Fibroblast of skin of left biceps (primary cell): Measurements from ENCODE around the gene SGMS1.
"Not testable (repeated sequence)": the region's sequence is repeated elsewhere in the genome, so short reads cannot be mapped to it uniquely, and the experiment has no call there.

Experiments used
- DNase-seq, 2 experiments: peaks; one replicate each; pipeline ENCODE4 v3.0.0-alpha.2; 2013; ENCODE audit warnings: low read depth in 2 of 2

SGMS1 gene

GRCh38 chr10:50510517-50511473 lies 113.0 kb downstream of the SGMS1 start:
- DNase-seq, result no peak

DNA sequence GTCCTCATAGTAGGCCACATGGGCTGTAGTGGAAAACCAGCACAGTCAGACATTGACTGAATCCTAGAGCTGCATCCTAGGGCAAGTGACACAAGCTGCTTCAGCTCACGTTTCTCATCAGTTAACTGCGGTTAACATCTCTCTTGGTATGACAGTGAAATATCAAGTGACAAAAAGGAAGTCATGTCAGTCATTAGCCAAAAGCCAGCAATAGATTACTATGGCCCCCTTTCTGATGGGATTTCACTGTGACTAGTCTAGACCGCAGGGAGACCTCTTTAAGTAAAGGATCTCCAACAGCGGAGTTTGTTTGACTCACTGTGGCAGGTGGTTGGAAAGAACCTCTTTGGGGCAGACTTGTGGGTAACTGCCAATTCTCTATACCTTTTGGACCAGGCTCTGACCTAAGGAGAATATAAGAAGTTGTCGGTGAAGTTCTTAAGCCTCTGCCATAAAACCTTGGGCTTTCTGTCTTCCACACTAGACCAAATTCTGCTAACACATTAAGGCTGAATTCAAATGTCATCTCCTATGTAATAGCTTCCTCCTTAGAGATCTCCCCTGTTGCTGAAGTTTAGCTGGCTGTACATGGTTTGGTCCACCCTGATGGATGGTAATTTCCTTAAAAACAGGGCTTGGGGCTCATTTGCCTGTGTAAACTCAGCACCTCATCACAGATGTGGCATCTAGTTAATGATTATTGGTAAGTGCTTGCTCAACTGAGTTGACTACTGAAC lies 115.3 kb downstream of the SGMS1 start:
- no peak for DNase-seq

DNA sequence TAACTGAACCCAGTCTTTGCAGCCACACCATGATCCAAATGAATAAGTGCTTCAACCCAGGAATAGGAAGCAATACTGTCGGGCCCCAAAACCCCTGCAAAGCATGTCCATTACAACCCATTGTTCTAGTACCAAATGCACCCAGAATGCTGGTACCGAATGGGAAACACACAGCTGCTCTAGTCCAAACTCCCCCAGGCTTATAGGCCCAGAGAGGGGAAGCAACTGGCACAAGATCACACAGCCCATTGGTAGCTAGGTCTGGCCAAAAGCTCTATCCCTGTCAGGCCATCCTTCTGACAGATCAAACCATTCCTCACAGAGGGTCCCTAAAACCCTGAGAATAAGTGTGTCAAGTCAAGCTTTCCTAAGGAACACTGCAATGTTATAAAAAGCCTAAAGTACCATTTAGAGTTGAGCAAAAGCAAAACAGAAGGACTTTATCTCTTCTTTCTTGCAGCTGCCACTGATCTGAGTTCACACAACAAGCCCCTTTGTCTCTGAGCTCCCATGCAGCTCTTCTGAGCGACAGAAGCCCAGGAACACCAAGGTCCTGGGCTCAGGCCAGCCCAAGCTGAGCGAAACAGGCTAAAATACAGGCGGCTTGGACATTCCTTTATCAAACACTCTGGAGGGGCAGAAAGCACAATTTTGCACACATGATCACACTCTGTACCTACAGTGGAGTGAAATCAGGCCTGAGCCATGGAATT lies 116.7 kb downstream of the SGMS1 start:
- no peak for DNase-seq

DNA sequence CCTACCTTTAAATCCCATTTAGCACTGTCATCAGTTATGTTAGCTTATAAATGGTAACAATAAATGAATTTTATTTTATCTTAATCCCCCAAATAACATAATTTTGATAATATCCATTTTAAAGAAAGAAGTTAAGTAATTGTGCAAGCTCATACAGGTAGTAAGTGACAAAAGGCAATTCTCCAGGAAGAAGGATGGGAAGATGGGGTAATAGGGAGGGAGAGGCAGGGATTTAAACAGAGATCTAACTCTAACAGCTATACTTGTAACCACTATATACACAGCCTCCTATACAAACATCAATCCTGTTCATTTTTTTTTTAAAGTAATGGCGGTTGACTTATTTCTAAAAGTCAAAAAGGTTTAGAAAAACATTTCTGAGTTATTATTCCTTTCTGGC lies 119.4 kb downstream of the SGMS1 start:
- DNase-seq, result no peak

DNA sequence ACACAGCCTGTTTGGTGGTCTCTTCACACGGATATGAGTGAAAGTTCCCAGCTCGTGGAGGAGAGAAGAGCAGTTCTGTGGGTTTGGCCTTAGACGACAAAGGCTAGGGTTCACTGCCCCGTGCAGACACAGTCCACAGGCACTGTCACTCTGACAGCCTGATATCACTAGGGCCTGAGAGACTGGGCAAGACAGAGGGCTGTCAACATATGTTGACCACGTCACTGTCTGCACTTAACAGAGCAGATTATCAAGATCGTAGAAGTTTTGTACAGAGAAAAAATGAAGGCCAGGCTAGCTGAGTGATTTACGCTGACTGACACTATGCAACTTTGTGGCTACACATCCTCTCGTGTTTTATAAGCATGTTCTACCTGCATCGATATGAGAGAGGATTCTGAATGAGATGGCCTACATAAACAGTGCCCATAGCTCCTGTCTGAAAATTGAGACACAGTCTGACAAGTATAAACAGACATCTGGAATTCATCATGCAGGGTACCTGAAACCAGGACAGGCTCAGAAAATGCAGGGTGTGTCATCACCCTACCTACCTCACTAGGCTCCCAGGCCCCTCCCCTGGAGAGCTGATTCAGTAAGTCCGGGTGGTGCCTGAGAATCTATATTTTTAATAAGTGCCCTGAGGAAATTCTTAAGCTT lies 120.0 kb downstream of the SGMS1 start:
- DNase-seq, result no peak

DNA sequence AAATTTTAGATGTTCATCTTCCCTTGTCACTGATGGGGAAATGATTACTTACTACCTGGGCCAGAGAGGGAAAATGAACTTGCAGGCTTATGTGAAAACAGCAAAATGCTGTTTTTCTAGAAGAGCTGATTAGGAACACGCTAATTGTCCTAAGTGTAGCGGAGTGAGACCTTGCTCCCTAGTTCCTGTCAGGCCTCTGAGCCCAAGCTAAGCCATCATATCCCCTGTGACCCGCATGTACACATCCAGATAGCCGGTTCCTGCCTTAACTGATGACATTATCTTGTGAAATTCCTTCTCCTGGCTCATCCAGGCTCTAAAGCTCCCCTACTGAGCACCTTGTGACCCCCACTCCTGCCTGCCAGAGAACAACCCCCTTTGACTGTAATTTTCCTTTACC lies 120.6 kb downstream of the SGMS1 start:
- DNase-seq, result not testable (repeated sequence)

GRCh38 chr10:50501924-50502452 lies 121.8 kb downstream of the SGMS1 start:
- no peak for DNase-seq

DNA sequence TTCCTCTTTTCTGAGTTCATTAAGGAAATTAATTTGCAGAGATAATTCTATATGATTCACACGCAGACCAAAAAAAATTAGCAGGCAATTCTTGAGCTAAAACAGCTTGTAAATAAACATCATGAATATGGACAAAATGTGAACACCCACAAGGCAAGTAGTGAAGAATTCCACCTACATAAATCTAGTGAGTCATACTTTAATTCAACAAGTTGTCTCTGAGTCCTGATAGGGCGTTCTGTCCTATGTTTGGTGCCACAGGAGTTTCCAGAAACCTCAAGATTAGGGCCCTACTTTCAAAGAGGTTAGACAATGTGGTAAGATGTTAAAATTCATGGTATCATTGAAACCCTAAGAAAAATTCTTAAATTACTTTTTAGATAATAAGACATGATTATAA lies 122.3 kb downstream of the SGMS1 start:
- peak in 1 of 2 experiments; percentile 2 for DNase-seq

- no peak for DNase-seq
These were observed 125.3 kb downstream of the SGMS1 start for GRCh38 chr10:50498465-50498864.

DNA sequence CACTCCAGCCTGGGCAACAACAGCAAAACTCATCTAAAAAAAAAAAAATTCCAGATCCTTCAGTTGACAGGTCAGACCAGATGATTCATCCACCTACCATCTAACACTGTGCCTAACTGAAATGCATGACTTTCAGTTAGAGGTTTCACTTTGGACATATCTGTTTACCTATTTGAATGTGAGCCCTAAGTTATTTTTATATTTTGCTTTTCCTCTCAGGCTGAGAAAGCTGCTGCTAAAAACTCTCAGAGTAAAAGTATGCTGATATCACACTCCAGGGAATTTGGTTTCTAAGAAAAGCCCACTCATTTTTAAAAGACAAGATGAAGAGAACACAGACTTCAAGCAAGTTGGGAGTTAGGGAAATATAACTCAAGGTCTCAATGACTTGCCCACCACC lies 126.0 kb downstream of the SGMS1 start:
- peak; percentile 48 to 52 for DNase-seq

GRCh38 chr10:50496228-50496627 lies 127.5 kb downstream of the SGMS1 start:
- no peak for DNase-seq

DNA sequence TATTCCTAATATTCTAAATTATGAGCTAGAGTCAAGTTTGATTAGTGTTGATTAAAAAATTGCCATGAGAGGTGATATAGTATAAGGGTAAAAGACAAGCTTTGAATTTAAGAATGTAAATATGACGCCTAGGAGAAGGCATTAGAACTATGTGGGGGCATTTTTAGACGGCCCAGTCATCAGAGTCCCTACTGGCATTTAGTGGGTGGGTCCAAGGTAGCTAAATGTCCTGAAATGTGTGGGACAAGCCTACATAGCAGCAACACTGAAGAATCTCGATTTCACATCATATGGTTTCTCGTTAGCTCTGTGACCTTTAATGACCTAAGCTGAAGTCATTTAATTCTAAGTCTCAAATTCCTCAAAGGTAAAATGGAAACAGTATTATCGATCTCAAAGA lies 133.5 kb downstream of the SGMS1 start:
- DNase-seq, result no peak

- not testable (repeated sequence) for DNase-seq
These were observed 139.2 kb downstream of the SGMS1 start for GRCh38 chr10:50484550-50484949.

GRCh38 chr10:50480054-50481007 lies 143.4 kb downstream of the SGMS1 start:
- no peak for DNase-seq

DNA sequence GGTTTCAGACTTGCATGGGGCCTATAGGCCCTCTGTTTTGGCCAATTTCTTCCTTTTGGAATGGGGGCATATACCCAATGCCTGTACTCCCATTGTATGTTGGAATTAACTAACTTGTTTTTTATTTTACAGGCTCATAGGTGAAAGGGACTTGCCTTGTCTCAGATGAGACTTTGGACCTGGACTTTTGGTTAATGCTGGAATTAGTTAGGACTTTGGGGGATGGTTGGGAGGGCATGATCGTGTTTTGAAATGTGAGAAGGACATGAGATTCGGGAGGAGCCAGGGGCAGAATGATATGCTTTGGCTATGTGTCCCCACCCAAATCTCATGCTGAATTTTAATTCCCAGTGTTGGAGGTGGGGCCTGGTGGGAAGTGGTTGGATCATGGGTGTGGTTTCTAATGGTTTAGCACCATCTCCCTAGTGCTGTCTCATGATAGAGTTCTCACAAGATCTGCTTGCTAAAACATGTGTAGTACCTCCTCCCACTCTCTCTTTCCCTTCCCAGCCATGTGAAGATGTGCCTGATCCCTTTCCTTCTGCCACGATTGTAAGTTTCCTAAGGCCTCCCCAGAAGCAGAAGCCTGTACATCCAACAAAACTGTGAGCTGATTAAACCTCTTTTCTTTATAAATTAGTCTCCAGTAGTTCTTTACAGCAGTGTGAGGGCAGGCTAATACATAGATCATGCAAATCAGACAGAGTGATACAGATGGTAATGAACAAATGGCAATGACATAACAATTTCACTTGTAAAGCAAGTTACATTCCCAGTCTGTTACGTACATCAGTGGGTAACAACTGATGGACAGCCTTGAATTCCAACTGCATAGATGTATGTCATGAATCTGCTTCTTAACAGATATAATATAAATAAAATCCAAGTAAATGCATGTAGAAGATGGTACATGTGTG lies 146.2 kb downstream of the SGMS1 start:
- no peak for DNase-seq

DNA sequence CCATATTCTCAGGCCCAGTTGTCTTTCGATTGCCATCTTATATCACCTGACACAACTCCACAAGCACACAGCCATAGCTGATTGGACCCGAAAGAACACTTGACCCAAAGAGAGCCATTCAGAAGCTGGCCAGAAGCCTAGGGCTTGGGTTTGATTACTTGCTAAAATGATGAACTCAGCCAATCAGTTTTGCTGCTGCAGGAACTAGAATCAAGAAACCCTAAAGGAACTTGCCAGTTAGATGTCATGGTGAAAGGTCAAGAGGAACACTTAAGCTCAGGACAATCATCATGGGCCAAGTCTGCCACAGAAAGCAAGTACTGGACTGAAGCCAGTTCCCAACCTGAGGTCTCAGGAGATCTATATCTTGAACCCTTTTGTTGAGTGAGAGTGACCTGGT lies 150.0 kb downstream of the SGMS1 start:
- DNase-seq, result no peak

- DNase-seq, result no peak
These were observed 150.8 kb downstream of the SGMS1 start for GRCh38 chr10:50472914-50473313.

DNA sequence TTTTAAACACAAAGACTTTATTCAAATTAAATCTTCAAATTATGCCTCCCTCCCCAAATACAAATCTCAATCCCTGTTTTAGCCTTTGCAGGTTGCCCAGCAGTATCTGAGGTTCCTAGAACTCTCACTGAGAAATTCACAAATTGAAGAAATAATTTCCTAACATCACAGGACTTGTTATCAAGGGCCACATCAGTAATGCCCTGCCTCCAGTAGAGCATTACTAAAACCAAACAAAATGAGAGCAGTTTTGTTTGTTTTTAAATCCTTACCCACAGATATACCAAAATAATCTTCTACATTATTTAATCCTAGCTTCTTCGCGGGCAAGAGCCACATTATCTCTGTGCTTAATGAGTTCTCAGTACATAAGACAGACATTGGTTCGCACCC lies 152.2 kb downstream of the SGMS1 start:
- no peak for DNase-seq
